ENCODE measurements around the gene ZNF786.

The ZNF786 gene

GRCh38 chr7:149084407-149084806 lies 6.1 kb downstream of the ZNF786 start:
- no peak overlapping the region for H3K4me3 ChIP-seq (ENCODE audit: low read depth, low read length)
- DNase-seq (ENCODE audit: low read depth) = no peak
- TF ChIP-seq CTCF (conservative IDR thresholded peaks at IDR 0.05; ENCODE audit: low read depth, low read length) = no peak

GRCh38 chr7:149081914-149082313 lies 8.6 kb downstream of the ZNF786 start:
- TF ChIP-seq CTCF (conservative IDR thresholded peaks at IDR 0.05; ENCODE audit: low read depth, low read length) = no peak
- no peak overlapping the region for H3K4me3 ChIP-seq (ENCODE audit: low read depth, low read length)
- DNase-seq (ENCODE audit: low read depth) = no peak

GRCh38 chr7:149077594-149077993 lies 12.9 kb downstream of the ZNF786 start:
- no peak overlapping the region for H3K4me3 ChIP-seq (ENCODE audit: low read depth, low read length)
- DNase-seq (ENCODE audit: low read depth) = no peak
- TF ChIP-seq CTCF (conservative IDR thresholded peaks at IDR 0.05; ENCODE audit: low read depth, low read length) = no peak

- no peak for DNase-seq (ENCODE audit: low read depth)
- H3K4me3 ChIP-seq (ENCODE audit: low read depth, low read length) = no peak overlapping the region
- TF ChIP-seq CTCF (conservative IDR thresholded peaks at IDR 0.05; ENCODE audit: low read depth, low read length) = no peak
Measured at GRCh38 chr7:149075286-149075685, 15.2 kb downstream of the ZNF786 start.

GRCh38 chr7:149074116-149074885 lies 16.2 kb downstream of the ZNF786 start:
- DNase-seq (ENCODE audit: low read depth) = no peak
- TF ChIP-seq CTCF (conservative IDR thresholded peaks at IDR 0.05; ENCODE audit: low read depth, low read length) = no peak
- H3K4me3 ChIP-seq (ENCODE audit: low read depth, low read length) = no peak overlapping the region

GRCh38 chr7:149072438-149072775 lies 18.1 kb downstream of the ZNF786 start:
- H3K4me3 ChIP-seq (ENCODE audit: low read depth, low read length) = no peak overlapping the region
- no peak for DNase-seq (ENCODE audit: low read depth)
- TF ChIP-seq CTCF (conservative IDR thresholded peaks at IDR 0.05; ENCODE audit: low read depth, low read length) = no peak
